Stimulated activated CD8-positive, alpha-beta memory T cell treated with anti-CD3 and anti-CD28 coated beads, Interleukin-7, amount 100 ng/mL, for 4 hours (primary cell): Measurements from ENCODE around the gene HKDC1.

Experiments
- DNase-seq, 2 donors: peaks; one replicate each; pipeline ENCODE4 v3.0.0-alpha.2; 2020; ENCODE audit warnings: low read depth in 2 of 2

HKDC1 gene

GRCh38 chr10:69216577-69217118, 3.5 kb upstream of the HKDC1 start:
- no peak for DNase-seq

- no peak for DNase-seq
Observed at GRCh38 chr10:69217119-69217754, 2.9 kb upstream of the HKDC1 start.

GRCh38 chr10:69218831-69219230, 1.3 kb upstream of the HKDC1 start:
- DNase-seq = no peak

- DNase-seq = no peak
Observed at GRCh38 chr10:69220507-69220906, 375 bp downstream of the HKDC1 start.

GRCh38 chr10:69222157-69223027, 2.3 kb downstream of the HKDC1 start:
- peak; percentile 66 to 69 for DNase-seq

GRCh38 chr10:69223028-69223342, 2.9 kb downstream of the HKDC1 start:
- DNase-seq = no peak

GRCh38 chr10:69224862-69225657, 4.9 kb downstream of the HKDC1 start:
- no peak for DNase-seq

- DNase-seq = no peak
Observed at GRCh38 chr10:69225681-69226080, 5.5 kb downstream of the HKDC1 start.

- DNase-seq = no peak
Observed at GRCh38 chr10:69226919-69227450, 6.9 kb downstream of the HKDC1 start.

GRCh38 chr10:69228151-69228550, 8.0 kb downstream of the HKDC1 start:
- no peak for DNase-seq

GRCh38 chr10:69229616-69229916, 9.4 kb downstream of the HKDC1 start:
- DNase-seq = no peak

GRCh38 chr10:69230128-69230527, 10.0 kb downstream of the HKDC1 start:
- DNase-seq = no peak

GRCh38 chr10:69232252-69232651, 12.1 kb downstream of the HKDC1 start:
- DNase-seq = no peak

GRCh38 chr10:69232736-69233480, 12.8 kb downstream of the HKDC1 start:
- DNase-seq = no peak

- DNase-seq = no peak
Observed at GRCh38 chr10:69234447-69234846, 14.3 kb downstream of the HKDC1 start.

- DNase-seq = peak; percentile 68 to 72
Observed at GRCh38 chr10:69237528-69238159, 17.5 kb downstream of the HKDC1 start.

- no peak for DNase-seq
Observed at GRCh38 chr10:69239136-69239535, 19.0 kb downstream of the HKDC1 start.

GRCh38 chr10:69239816-69240434, 19.8 kb downstream of the HKDC1 start:
- no peak for DNase-seq

- no peak for DNase-seq
Observed at GRCh38 chr10:69240455-69240854, 20.3 kb downstream of the HKDC1 start.

- no peak for DNase-seq
Observed at GRCh38 chr10:69241575-69241974, 21.4 kb downstream of the HKDC1 start.
